GM12892 (cell line): ENCODE measurements around the gene HOXA7.

Source experiments
- DNase-seq: peaks from one replicate; pipeline ENCODE4 v3.0.0; 2011; ENCODE audit not compliant: insufficient read length
- FAIRE-seq: peaks from 2 replicates; lab custom pipeline; 2011; peaks lifted over from hg19 to GRCh38; lab: Jason Lieb, UNC
- POLR2A ChIP-seq: IDR thresholded peaks from 2 replicates; pipeline ENCODE4 v1.6.1; 2011; ENCODE audit warnings: low read depth, low read length, control low read depth
- POLR2AphosphoS5 ChIP-seq: IDR thresholded peaks from 2 replicates; pipeline ENCODE4 v1.6.1; 2011; ENCODE audit warnings: low read depth, low read length, control low read depth
- TAF1 ChIP-seq: IDR thresholded peaks from 2 replicates; pipeline ENCODE4 v1.6.1; 2011; ENCODE audit warnings: low read depth, mild to moderate bottlenecking, control low read depth, low read length, borderline replicate concordance

HOXA7 gene

DNA sequence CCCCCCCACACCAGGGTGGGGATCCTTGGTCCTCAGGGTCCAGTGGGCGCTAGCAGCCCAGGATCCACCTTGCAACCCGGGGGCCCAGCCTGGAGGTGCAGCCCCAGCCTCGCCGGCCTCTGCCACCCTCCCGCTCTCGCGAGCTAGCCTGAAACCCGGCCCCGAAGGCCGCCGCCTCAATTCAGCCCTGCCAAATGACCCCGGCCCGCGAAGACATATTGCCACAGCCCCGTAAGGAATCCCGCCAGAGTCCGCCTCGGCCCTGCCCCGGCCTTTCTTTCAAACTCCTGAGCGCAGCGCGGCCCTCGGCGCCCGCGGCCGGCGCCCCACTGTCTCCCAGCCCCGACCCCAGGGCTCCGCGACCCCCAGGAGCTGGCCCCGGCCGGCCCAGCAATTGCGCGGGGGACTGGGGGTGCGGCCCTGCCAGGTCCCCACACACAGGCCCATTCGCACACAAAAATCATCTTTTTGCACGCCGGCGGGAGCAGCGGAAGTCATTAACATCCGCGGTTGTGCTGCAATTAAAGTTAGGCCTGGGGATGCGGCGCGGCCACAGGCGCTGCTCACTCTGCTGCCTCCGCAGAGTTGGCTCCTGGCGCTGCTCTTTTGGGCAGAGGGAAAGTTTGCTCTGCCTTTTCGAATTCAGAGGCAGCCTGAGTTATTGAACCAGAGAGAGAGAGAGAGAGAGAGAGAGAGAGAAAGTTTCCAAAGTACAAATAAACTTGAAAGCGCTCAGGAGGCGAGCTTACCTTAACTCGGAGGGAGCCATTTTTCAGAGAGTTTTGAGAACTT, 16.9 kb downstream of the HOXA7 start:
- FAIRE-seq (no peak), DNase-seq (no peak)
- TF ChIP-seq POLR2AphosphoS5: no peak
- TF ChIP-seq TAF1: no peak
- no peak for TF ChIP-seq POLR2A

DNA sequence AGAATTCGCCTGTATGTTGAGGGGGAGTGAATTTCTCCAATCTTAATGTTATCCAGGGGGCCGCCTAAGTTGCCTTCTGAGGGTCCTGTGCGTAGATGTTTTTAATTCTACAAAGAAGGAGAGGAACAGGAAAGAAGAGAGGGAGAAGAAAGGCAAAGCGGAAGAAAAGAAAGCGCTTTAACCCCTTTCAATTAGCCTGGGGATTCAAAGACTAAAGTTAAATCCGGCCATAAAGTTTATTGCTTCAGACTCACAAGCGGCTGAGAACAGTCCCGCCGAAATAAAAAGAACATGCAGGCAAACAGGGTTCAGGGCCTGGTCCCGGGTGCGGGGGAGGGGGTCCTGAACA, 17.5 kb downstream of the HOXA7 start:
- no peak for DNase-seq
- FAIRE-seq: no peak
- no peak for TF ChIP-seq POLR2A
- TF ChIP-seq TAF1: no peak
- no peak for TF ChIP-seq POLR2AphosphoS5

DNA sequence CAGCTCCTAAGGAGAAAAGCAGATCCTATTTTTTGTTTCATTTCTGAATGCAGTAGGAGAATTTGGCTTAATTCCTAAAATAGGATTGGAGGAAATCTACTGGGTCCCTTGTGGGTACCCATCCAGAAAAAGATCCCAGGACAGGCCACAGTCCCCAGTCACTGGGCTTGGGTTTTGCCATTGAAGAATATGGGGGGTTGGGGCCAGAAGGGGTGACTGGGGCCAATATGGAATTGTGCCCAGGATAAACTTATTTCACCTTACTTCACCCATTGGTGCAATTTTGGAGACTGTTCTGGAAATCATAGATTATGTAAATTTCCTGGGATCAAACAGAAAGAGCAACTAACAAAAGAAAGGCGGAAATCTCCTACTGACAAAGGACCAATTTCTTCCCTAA, 18.0 kb downstream of the HOXA7 start:
- DNase-seq: no peak
- TF ChIP-seq POLR2A: no peak
- no peak for TF ChIP-seq TAF1
- no peak for TF ChIP-seq POLR2AphosphoS5
- no peak for FAIRE-seq

DNA sequence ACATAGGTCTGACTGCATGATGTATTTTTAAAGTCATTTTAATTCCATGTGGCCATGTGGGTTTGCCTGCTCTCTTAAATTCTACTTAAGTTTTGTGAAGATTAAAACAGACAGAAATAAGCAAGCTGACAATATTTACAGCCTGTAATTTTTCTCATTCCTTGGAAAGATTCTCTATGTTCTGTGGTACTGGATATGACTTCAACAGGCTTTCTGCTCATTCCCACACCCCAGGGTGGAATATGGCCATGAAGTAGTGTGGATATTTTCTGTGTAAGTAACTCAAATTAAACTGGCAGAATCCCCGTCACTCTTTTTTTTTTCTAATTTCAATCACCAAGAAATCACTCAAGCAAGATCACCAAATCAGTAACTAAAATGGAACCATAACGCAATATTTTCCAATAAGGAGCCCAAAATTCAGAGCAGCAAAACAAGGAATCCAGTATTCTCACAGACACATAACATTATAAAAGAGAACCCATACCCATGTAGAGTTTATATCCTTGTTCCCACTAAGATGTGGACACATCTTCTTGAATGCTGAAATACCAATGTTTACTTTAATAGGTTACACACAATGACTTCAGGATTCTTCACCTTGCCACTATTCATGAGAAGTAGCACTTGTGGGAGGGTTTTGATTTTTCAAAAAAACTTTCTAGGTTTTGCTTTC, 18.7 kb downstream of the HOXA7 start:
- DNase-seq (no peak), FAIRE-seq (no peak)
- no peak for TF ChIP-seq TAF1
- TF ChIP-seq POLR2AphosphoS5: no peak
- no peak for TF ChIP-seq POLR2A

DNA sequence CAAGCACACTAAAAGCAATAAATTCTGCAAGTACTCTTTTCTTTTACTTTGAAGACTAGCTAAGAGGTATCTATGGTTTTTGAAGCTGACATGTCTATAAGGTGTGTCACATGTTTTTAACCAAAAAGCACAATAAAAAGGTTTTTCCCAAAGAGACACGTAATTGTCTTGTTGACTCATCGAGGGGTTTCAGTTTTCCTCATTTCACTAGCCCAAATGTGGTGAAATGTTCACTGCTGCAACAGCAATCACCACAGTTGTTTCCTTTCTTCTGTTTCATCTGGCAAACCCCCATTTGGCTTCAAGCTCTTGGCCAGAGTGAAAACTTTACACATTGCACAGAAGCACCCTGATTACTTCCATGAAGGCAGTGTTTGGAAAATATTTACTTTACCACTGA, 22.1 kb downstream of the HOXA7 start:
- DNase-seq (no peak), FAIRE-seq (no peak)
- TF ChIP-seq TAF1: no peak

DNA sequence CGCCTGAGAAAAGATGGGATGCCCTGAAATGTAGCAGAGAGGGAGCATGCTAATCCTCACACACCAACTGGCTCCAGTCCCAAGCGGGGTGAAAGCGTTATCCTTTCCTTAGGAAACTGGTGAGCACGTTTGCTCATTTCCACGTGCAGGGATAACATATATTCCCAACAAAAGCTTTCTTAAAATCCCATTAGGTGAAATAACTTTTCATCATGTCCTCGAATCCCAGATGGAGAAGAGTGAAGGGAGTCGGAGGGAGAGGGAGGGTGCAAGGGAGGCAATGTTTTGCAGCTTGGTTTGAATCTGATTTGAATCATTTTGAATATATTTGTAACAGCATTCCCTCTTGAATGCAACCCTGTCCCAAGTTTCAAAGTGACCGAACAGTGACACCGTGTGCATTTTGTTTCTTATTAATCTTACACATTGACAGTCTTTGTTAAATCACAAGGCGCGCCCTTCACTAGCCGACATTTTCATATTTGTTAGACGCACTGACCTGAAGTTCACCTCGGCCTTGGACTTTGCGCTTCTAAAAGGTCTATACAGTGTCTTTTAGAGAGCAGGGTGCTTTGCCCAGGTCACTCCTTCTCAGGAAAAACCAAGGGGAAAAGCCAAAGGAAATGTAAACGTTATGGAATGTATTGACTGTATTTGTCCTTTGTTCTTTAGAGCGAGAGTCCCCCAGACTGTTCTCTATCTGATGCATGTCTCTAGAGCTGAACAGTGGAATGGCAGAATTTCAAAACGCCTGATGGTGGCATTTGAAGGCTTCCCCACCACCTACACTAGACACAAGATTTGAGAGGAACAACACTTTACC, 22.9 kb downstream of the HOXA7 start:
- FAIRE-seq (no peak), DNase-seq (no peak)
- TF ChIP-seq TAF1: no peak
- TF ChIP-seq POLR2AphosphoS5: no peak
- TF ChIP-seq POLR2A: no peak

DNA sequence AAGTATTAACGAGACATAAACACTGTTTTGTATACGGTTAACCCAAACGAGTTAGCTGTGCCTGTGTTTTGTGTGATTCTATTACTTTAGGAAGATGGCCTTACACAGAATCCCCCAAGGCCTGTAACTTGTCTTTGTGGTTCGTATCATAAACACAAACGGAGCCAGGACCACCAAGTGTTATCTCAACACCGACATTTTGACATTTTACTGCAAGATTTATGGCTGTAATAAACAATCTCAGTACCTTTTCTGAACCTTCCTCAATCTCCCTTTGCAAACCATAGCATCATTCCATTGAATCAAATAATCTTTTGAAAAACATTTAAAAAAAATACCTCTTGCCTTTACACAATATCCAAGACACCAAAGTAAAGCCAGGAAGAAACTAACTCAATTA, 23.5 kb downstream of the HOXA7 start:
- no peak for DNase-seq
- TF ChIP-seq POLR2A (no peak), POLR2AphosphoS5 (no peak), TAF1 (no peak)
- no peak for FAIRE-seq

DNA sequence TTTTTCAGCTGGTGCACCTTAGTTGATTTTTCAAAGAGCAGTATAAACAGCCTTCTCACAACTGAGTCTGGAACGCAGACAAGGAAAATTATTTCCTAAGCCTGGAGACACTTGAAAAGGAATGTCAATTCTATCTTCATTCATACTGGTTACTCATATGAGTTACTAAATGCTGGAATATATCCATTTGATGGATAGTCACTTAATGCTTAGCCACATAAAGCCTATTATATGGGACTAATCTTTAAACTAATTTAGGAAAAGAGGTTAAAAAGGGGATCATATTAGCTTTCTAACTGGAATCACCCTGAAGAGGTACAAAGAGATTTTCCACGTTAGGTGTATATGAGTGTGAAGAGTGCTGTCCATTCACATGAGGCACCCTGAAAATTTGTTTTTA, 24.3 kb downstream of the HOXA7 start:
- FAIRE-seq (no peak), DNase-seq (no peak)
- no peak for TF ChIP-seq POLR2A
- no peak for TF ChIP-seq POLR2AphosphoS5
- no peak for TF ChIP-seq TAF1

DNA sequence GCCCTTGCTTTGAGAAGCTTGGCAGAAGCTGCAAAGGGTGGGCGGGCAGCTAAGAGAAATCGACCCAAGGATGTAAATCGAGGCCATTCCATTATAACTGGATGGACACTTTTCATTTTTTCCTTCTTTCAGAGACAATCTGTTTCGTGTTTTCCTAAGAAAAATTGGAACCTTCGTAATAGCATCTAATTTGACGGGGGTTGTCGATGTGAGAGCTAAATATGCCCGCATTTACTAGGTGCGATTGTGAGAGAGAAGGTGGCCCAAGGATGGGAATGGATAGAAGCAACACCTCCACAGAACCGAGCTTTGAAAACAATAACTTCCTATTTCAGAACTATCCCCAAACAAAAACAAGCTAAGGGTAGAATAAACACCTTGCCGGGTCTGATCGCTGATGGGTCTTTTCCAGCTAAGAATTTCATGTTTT, 25.1 kb downstream of the HOXA7 start:
- TF ChIP-seq POLR2AphosphoS5: no peak
- no peak for TF ChIP-seq POLR2A
- no peak for TF ChIP-seq TAF1
- no peak for FAIRE-seq
- no peak for DNase-seq

DNA sequence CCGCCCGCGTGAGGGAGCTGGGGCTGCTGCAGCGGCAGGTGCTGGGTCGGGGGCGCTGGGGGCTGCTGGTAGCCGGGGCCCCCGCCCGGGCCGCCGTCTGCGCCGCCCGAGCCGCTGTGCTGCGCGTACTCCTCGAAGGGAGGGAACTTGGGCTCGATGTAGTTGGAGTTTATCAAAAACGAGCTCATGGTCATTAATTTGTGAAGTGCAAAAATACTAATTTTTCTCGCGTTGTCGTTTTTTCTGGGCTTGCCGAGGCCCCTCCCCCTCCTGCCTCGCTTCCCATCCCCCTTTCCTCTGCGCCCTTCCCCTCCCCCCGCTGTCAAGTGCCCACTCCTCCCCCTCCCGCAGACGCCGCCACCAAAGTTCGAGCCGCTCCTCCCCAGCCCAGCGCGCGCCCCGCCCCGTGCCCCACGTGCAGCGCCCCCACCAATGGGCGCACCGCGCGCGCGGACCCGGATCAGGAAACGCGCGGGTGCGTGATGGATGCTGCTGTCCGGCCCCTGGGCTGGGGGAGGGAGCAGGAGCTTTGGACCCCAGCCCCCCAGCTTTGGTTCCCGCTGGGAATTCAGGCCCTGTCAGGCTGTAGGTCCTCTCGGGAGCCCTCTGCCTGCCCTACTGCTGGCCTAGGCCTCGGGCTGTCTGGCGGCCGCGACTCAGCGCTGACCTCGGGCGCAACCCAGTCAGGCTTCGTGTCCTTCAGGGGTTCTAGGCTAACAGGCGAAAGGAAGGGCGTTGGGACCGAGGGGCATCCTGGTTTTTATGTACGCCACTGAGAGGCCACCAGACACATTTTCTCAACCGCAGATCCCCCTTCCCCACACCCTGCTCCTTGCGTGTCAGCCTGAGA, 25.7 kb downstream of the HOXA7 start, which contains the start of gene HOXA4:
HOXA4 (minus strand) TSS at position 218 of the 850 bp plus-strand sequence; CDS start at position 194, 24 bp downstream.
- no peak for FAIRE-seq
- DNase-seq: no peak
- no peak for TF ChIP-seq POLR2AphosphoS5
- no peak for TF ChIP-seq TAF1
- TF ChIP-seq POLR2A: no peak

DNA sequence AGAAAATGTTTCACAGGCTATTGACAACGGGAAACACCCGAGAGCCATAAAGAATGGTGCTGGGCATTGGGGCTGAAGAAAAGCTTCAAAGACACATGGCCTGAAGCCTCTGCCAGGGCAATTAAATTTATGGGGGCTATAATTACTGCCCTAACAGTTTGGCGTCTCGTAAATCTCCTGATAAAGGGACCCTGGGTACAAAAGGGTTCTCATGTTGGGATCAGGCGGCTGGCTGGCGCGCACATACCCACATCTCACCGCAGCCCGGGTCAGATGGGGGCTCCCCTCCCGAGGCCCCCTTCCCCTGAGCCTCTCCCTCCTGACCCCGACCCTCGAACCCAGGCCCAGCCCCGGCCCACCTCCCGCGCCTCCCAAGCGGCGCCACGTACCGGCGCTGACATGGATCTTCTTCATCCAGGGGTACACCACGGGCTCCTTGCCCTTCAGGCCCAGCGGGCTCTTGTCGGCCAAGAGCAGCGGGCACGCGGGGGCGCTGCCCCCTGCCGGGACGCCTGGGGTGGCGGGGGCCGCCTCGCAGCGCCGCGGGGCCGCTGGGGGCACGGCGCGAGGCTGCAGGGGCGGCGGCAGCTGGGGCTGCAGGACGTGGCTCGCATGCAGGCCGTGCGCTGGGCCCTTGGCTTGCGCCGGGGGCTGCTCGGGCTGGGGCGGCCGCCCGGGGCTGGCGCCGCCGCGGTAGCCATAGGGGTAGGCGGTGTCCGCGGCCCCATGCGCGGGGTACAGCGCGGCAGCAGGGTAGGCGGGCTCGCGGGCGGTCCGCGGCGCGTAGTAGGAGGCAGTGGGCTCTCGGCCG, 26.5 kb downstream of the HOXA7 start:
- FAIRE-seq (no peak), DNase-seq (no peak)
- TF ChIP-seq POLR2AphosphoS5: no peak
- TF ChIP-seq TAF1: no peak
- no peak for TF ChIP-seq POLR2A
